ENCODE data around the gene APOF. TPM values are rescaled to one million over a fixed set of nuclear protein-coding genes. Genes with fewer than 3 reads are reported as not detected.
"Not testable (repeated sequence)": the region's sequence is repeated elsewhere in the genome, so short reads cannot be mapped to it uniquely, and the experiment has no call there.

APOF gene
- total RNA-seq, 1 experiment from 2014 or later: not detected

DNA sequence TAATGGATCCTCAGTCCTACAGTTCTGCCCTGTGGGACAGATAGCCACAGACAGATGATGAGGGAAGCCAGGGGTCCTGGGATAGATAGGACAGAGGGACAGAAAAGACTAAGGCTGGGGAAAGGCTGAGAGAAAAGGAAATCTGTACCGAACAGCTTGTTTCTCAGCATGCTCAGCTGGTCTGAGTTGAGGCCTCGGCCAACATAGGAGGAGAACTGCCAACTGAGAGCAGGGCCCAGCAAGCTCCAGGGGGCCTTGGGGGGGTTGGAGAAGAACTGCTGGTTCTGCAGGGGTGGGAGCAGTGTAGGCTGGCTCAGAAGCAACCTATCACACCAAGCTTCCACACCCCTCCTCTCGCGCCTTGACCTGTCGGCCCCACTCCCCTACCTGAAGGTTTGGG, 13.9 kb downstream of the APOF start:
- H3K14ac ChIP-seq (ENCODE audit: insufficient read depth, low read length): no peak overlapping the region
- H3K36me3 Mint-ChIP-seq (ENCODE audit: insufficient read depth in 1 of 3, low read depth in 3 of 3): peaks cover 13 to 78% (median 61%) of the 10 kb centered on the region in 3 experiments; a peak in 6 of 7 replicates

GRCh38 chr12:56347255-56347654, 15.4 kb downstream of the APOF start:
- not testable (repeated sequence) for H4K8ac ChIP-seq (replicated peaks; ENCODE audit: insufficient read length, low read depth, low read length); H3K18ac ChIP-seq (ENCODE audit: insufficient read length, low read depth, low read length); H3K4me3 Mint-ChIP-seq; H3K23me2 ChIP-seq (ENCODE audit: insufficient read length, low read depth, low read length, poor library complexity, severe bottlenecking); H3K9ac ChIP-seq (ENCODE audit: extremely low read depth, insufficient read length, low read length); H3K27ac ChIP-seq (ENCODE audit: insufficient read length, low read depth, low read length); H3K23ac ChIP-seq (ENCODE audit: insufficient read length, low read depth, low read length); H2BK5ac ChIP-seq (ENCODE audit: insufficient read length, low read length); H3K27me3 ChIP-seq (ENCODE audit: insufficient read depth, low read length); H3K79me2 ChIP-seq (ENCODE audit: insufficient read depth, low read length); H3K14ac ChIP-seq (ENCODE audit: insufficient read depth, low read length); H4K20me1 ChIP-seq (ENCODE audit: control insufficient read depth, insufficient read depth, insufficient read length); H2AK5ac ChIP-seq (ENCODE audit: insufficient read length, low read length); H3K4me2 ChIP-seq (ENCODE audit: insufficient read depth, insufficient read length, low read length); H2BK15ac ChIP-seq (ENCODE audit: low read depth, low read length); H3K4me1 ChIP-seq (ENCODE audit: insufficient read depth, low read length); H2BK120ac ChIP-seq (ENCODE audit: low read depth, low read length, poor library complexity, severe bottlenecking); H3K9me3 Mint-ChIP-seq; H3K79me1 ChIP-seq (ENCODE audit: insufficient read depth, low read depth, low read length, poor library complexity, severe bottlenecking); H2AFZ ChIP-seq (ENCODE audit: low read length); H3K4ac ChIP-seq (ENCODE audit: low read depth, low read length); H2BK20ac ChIP-seq (ENCODE audit: low read depth, low read length, poor library complexity, severe bottlenecking); H3K27me3 Mint-ChIP-seq (ENCODE audit: low read depth); H3K56ac ChIP-seq (ENCODE audit: insufficient read length, low read depth, low read length); H4K5ac ChIP-seq (ENCODE audit: insufficient read length, low read depth, low read length); H3T11ph ChIP-seq (ENCODE audit: low read length); H2BK12ac ChIP-seq (ENCODE audit: insufficient read length, low read depth, low read length); H3K4me1 Mint-ChIP-seq; H4K91ac ChIP-seq (ENCODE audit: insufficient read length, low read depth, low read length); H3K9me3 ChIP-seq (ENCODE audit: control insufficient read depth, low read depth, low read length); DNase-seq
- WGBS (ENCODE audit: extremely low coverage, insufficient read length, low lambda C conversion rate): no CpG with 5 or more reads among the region's 9 CpGs
- Mint-ChIP-seq H3K36me3 (ENCODE audit: insufficient read depth in 1 of 3, low read depth in 3 of 3) (peaks cover 15 to 83% (median 74%) of the 10 kb centered on the region in 3 experiments; a peak in 6 of 7 replicates), H3K27ac (0 out of 7 replicates have a peak overlapping the region, but pooled peaks of 1 of the 3 experiments have one; percentile 34)

More for the DNA sequence above, 13.9 kb downstream of the APOF start:
- Mint-ChIP-seq H3K4me1 (no peaks in the 10 kb centered on the region), H3K27me3 (ENCODE audit: low read depth) (no peaks in the 10 kb centered on the region), H3K27ac (no peak overlapping the region), H3K9me3 (no peaks in the 10 kb centered on the region), H3K4me3 (no peak overlapping the region)
- no peak overlapping the region for H3K27ac ChIP-seq (ENCODE audit: insufficient read length, low read depth, low read length)
- H2BK15ac ChIP-seq (ENCODE audit: low read depth, low read length): no peak overlapping the region
- H3K27me3 ChIP-seq (ENCODE audit: insufficient read depth, low read length): no peaks in the 10 kb centered on the region
- H4K91ac ChIP-seq (ENCODE audit: insufficient read length, low read depth, low read length): no peak overlapping the region
- TF ChIP-seq, protein P1, sequence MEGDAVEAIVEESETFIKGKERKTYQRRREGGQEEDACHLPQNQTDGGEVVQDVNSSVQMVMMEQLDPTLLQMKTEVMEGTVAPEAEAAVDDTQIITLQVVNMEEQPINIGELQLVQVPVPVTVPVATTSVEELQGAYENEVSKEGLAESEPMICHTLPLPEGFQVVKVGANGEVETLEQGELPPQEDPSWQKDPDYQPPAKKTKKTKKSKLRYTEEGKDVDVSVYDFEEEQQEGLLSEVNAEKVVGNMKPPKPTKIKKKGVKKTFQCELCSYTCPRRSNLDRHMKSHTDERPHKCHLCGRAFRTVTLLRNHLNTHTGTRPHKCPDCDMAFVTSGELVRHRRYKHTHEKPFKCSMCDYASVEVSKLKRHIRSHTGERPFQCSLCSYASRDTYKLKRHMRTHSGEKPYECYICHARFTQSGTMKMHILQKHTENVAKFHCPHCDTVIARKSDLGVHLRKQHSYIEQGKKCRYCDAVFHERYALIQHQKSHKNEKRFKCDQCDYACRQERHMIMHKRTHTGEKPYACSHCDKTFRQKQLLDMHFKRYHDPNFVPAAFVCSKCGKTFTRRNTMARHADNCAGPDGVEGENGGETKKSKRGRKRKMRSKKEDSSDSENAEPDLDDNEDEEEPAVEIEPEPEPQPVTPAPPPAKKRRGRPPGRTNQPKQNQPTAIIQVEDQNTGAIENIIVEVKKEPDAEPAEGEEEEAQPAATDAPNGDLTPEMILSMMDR (conservative IDR thresholded peaks at IDR 0.05): no peak
- H2AK5ac ChIP-seq (ENCODE audit: insufficient read length, low read length): no peak overlapping the region
- no peak overlapping the region for H3T11ph ChIP-seq (ENCODE audit: low read length)
- no peak overlapping the region for H3K56ac ChIP-seq (ENCODE audit: insufficient read length, low read depth, low read length)
- no peaks in the 10 kb centered on the region for H4K20me1 ChIP-seq (ENCODE audit: control insufficient read depth, insufficient read depth, insufficient read length)
- H3K4me2 ChIP-seq (ENCODE audit: insufficient read depth, insufficient read length, low read length): no peak overlapping the region
- H2AFZ ChIP-seq (ENCODE audit: low read length): no peak overlapping the region
- no peak overlapping the region for H3K18ac ChIP-seq (ENCODE audit: insufficient read length, low read depth, low read length)
- H3K4me1 ChIP-seq (ENCODE audit: insufficient read depth, low read length): no peaks in the 10 kb centered on the region
- no peak overlapping the region for H2BK120ac ChIP-seq (ENCODE audit: low read depth, low read length, poor library complexity, severe bottlenecking)
- H3K79me2 ChIP-seq (ENCODE audit: insufficient read depth, low read length): no peaks in the 10 kb centered on the region
- H3K79me1 ChIP-seq (ENCODE audit: insufficient read depth, low read depth, low read length, poor library complexity, severe bottlenecking): no peaks in the 10 kb centered on the region
- H4K5ac ChIP-seq (ENCODE audit: insufficient read length, low read depth, low read length): no peak overlapping the region
- H3K4ac ChIP-seq (ENCODE audit: low read depth, low read length): no peak overlapping the region
- no peak overlapping the region for H3K23ac ChIP-seq (ENCODE audit: insufficient read length, low read depth, low read length)
- no peak overlapping the region for H4K8ac ChIP-seq (replicated peaks; ENCODE audit: insufficient read length, low read depth, low read length)
- no CpG with 5 or more reads among the region's 5 CpGs for WGBS (ENCODE audit: extremely low coverage, insufficient read length, low lambda C conversion rate)
- no peaks in the 10 kb centered on the region for H3K9me3 ChIP-seq (ENCODE audit: control insufficient read depth, low read depth, low read length)
- H2BK5ac ChIP-seq (ENCODE audit: insufficient read length, low read length): no peak overlapping the region
- H3K23me2 ChIP-seq (ENCODE audit: insufficient read length, low read depth, low read length, poor library complexity, severe bottlenecking): no peaks in the 10 kb centered on the region
- DNase-seq: no peak
- no peak overlapping the region for H2BK12ac ChIP-seq (ENCODE audit: insufficient read length, low read depth, low read length)
- H3K9ac ChIP-seq (ENCODE audit: extremely low read depth, insufficient read length, low read length): no peak overlapping the region
- no peak overlapping the region for H2BK20ac ChIP-seq (ENCODE audit: low read depth, low read length, poor library complexity, severe bottlenecking)
